Left ventricle myocardium inferior (tissue), 1 donor: ENCODE data around the gene AGTRAP. TPM values are rescaled to one million over a fixed set of nuclear protein-coding genes. Genes with fewer than 3 reads are reported as not detected.

ENCODE experiments used
- DNase-seq: peaks from one replicate; pipeline ENCODE4 v3.0.0-alpha.2; 2020
- H3K27ac ChIP-seq: fragments of 200-600 bp; replicated peaks from 2 replicates; pipeline ENCODE4 v1.8.0; 2021
- H3K27me3 ChIP-seq: fragments of 200-600 bp; 2 replicates; pipeline ENCODE4 v1.8.0; 2021; ENCODE audit warnings: low read depth
- H3K36me3 ChIP-seq: fragments of 200-600 bp; 2 replicates; pipeline ENCODE4 v1.8.0; 2021
- H3K4me1 ChIP-seq: fragments of 200-600 bp; 2 replicates; pipeline ENCODE4 v1.8.0; 2021
- H3K4me3 ChIP-seq: fragments of 200-600 bp; 2 replicates; pipeline ENCODE4 v1.8.0; 2021; ENCODE audit warnings: mild to moderate bottlenecking, moderate library complexity
- H3K9me3 ChIP-seq: fragments of 200-600 bp; replicated peaks from 2 replicates; pipeline ENCODE4 v1.8.0; 2021
- CTCF ChIP-seq: fragments of 200-600 bp; IDR thresholded peaks from 2 replicates; pipeline ENCODE4 v1.8.0; 2021; ENCODE audit warnings: antibody characterized with exemption, mild to moderate bottlenecking, borderline replicate concordance
- intact Hi-C: fragments of 100-400 bp; cut with micrococcal nuclease; formaldehyde crosslinking; loops from one replicate; pipeline ENCODE4 v1.11.0; 2022
- total RNA-seq: library from RNA; stranded (reverse); fragmentation: NEBNext Ultra II Directional; extraction: Animal tissue kit (Norgen Biotek cat#: 25700); gene quantifications from one replicate; pipeline ENCODE4 v1.2.1, GENCODE V29; 2021
- donor health status: DM: no; HTN: yes; CAD: no; lungs with severe emphysema.

AGTRAP gene
- total RNA-seq, 1 donor from 2014 or later = 16.6 TPM

- no peaks in the 10 kb centered on the region for H3K36me3 ChIP-seq
- no peak for DNase-seq
- H3K4me3 ChIP-seq = no peak overlapping the region
- no peaks in the 10 kb centered on the region for H3K27me3 ChIP-seq
- peaks cover 43% of the 10 kb centered on the region for H3K4me1 ChIP-seq
- intact Hi-C loops = no loop called here
- peak overlapping the region; percentile 85 for H3K27ac ChIP-seq
- TF ChIP-seq CTCF = no peak
- H3K9me3 ChIP-seq = no peaks in the 10 kb centered on the region
Observed at GRCh38 chr1:11730429-11730891, 5.5 kb upstream of the AGTRAP start.

DNA sequence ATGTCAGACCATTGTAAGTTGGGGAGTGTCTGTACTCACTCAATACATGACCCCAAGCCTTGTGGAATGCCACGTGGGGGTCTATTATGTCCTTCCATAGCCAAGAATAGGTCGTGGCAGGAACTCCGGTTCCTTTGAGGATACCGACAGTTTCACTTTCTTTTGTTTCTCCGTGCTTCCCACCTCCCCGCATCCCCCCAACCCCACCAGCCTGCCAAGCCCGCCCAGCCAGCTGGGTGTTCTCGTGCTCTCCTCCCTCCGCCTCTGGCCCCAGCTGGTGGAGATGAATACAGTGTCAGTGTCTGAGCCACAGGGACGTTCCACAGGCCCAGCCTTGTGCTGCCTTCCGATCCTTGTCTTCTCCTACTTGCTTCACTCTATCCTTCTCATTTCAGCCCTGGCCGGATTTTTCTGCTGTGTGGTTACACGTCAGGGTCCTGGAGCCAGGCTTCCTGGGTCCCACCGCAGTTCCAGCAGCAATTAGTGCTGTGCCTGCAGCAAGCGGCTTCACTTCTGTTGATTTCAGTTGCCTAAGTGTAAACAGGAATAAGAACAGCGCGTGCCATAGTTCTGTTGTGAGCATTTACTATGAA, 4.1 kb upstream of the AGTRAP start:
- intact Hi-C loops = no loop called here
- no peak for TF ChIP-seq CTCF
- H3K4me3 ChIP-seq = peak overlapping the region; percentile 60
- H3K36me3 ChIP-seq = no peaks in the 10 kb centered on the region
- peak; percentile 81 for DNase-seq
- no peaks in the 10 kb centered on the region for H3K9me3 ChIP-seq
- peaks cover 55% of the 10 kb centered on the region for H3K4me1 ChIP-seq
- H3K27ac ChIP-seq = peak overlapping the region; percentile 85
- H3K27me3 ChIP-seq = no peaks in the 10 kb centered on the region

- H3K36me3 ChIP-seq = no peaks in the 10 kb centered on the region
- no peaks in the 10 kb centered on the region for H3K27me3 ChIP-seq
- peaks cover 64% of the 10 kb centered on the region for H3K4me1 ChIP-seq
- no peak overlapping the region for H3K4me3 ChIP-seq
- intact Hi-C loops = no loop called here
- no peaks in the 10 kb centered on the region for H3K9me3 ChIP-seq
- DNase-seq = no peak
- no peak overlapping the region for H3K27ac ChIP-seq
- TF ChIP-seq CTCF = no peak
Observed at GRCh38 chr1:11733306-11733705, 2.6 kb upstream of the AGTRAP start.

DNA sequence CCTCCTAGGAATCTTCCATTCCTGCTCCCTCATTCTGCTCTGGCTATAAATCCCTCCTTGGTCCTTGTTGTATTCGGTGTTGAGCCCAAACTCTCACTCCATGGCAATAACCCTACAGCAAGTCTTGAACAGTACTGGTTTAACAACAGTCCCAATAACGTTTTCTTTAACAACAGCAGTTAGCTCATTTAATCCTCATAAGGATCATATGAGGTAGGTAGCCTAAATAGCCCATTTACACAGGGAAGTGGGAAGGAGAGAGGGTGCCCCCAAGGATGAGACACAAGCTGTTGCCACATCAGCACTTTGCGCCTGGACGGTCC, 444 bp upstream of the AGTRAP start:
- H3K4me3 ChIP-seq = peak overlapping the region; percentile 81
- no peaks in the 10 kb centered on the region for H3K9me3 ChIP-seq
- no peak for DNase-seq
- H3K4me1 ChIP-seq = peaks cover 59% of the 10 kb centered on the region
- peak overlapping the region; percentile 88 for H3K27ac ChIP-seq
- TF ChIP-seq CTCF = no peak
- no peaks in the 10 kb centered on the region for H3K36me3 ChIP-seq
- intact Hi-C loops = no loop called here
- H3K27me3 ChIP-seq = no peaks in the 10 kb centered on the region

DNA sequence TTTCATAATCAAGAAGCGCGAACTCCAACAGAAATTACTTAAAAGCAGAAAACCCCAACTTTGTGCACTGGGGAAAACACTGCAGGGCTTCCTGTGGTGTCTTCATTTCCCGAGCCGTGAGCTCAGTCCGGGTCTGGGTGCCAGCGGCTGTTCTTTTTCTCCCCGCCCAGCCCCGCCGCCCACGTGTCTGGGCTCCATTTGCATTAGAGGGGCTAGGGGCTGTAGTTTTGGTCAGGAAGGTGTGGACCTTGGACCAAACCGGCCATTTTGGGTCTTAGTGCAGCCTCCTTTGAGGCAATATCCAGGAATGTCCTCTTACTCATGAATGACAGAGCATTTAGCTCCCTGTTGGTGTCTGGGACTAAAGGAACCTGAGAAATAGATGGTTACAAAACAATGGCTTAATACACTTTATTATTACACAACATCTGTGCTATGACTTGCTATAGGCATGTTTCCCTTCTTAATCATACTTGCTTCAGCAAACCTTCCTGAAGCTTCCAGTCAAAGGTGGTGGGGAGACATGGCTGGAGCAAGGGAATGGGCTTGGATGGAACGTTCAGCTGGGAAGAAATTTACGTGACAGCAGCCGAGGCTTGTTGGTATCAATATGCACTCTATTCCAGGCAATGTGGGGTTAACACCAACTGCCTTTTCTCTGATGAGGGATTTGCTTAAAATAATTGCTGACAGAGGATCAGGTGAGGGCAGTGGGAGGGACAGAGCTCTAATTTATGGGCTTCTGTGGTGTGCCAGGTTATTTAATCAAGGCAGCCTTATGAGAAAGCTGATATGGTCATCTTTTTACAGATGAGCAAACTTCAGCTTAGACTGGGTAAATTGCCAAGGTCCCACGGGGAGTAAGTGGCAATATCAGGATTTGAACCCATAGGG, 1.1 kb downstream of the AGTRAP start:
- Histone ChIP-seq H3K27ac (peak overlapping the region; percentile 88), H3K9me3 (no peaks in the 10 kb centered on the region), H3K4me3 (peak overlapping the region; percentile 81), H3K4me1 (peaks cover 47% of the 10 kb centered on the region), H3K36me3 (no peaks in the 10 kb centered on the region), H3K27me3 (no peaks in the 10 kb centered on the region)
- intact Hi-C loops = no loop called here
- TF ChIP-seq CTCF = no peak
- DNase-seq = peak; percentile 65
